ENCODE data around the gene ZNF790. TPM values are rescaled to one million over a fixed set of nuclear protein-coding genes. Genes with fewer than 3 reads are reported as not detected.
A peak's percentile ranks its signal among the peaks of the same experiment; 100 is the strongest.

Gene ZNF790
- total and polyA plus RNA-seq, 2 of the 13 experiments (the other 11 are each of a cell fraction or from before 2014, with no cell fraction given), result 1.3 to 5.3 TPM

DNA sequence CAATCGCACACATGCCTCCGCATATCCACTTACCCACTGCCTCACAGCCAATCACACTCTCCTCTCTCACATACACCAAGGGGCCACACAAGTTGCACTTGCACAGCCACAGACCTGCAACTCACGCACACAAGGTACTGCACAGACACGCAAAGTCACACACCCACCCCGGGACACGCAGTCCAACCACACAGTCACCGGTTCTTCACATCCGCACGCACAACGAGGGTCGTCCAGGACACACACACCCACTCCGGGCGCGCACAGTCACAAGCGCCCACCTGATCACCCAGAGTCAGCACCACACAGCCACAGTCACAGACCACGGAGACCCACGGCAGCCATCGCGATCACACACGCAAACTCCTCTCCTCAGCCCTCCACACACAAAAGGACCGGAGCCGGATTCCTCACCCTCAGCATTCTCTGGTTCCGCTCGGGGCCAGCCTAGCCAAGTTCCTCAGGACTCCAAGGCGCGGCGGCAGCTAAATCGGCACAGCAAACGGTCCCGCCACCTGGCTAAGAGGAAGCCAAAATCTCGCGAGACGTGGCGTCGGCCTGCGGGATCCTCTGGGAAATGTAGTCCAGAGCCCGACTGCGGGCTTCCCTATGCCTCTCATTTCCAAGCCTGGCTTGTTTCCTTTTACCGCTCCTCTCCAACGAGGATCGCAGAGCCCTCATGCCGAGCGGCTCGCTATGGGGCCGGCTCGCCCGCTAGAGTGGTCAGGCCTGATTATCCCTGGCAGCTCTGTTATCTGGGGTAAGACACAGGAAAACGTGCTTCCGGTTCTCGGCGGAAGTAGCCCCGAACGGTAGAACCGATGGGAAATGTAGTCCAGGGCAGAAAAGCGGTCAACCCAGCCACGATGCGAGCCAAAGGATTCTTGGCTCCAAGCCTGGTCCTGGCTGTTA, 65.6 kb downstream of the ZNF790 start, which contains the start of gene ZNF850 (continued):
- no peak for TF ChIP-seq DPF2 (CRISPR knock-in tag; IDR thresholded peaks at IDR 0.05; ENCODE audit: borderline replicate concordance, low read depth)
- TF ChIP-seq ZNF75D (CRISPR knock-in tag; IDR thresholded peaks at IDR 0.05; ENCODE audit: borderline replicate concordance), result no peak
- TF ChIP-seq FOXA1 (IDR thresholded peaks at IDR 0.05), result no peak
- TF ChIP-seq FOXA1 (CRISPR knock-in tag; IDR thresholded peaks at IDR 0.05), result no peak
- TF ChIP-seq EP300 (IDR thresholded peaks at IDR 0.05; ENCODE audit: low read depth in 2 of 2, low read length in 2 of 2), result no peak
- no peak for TF ChIP-seq EP300 (CRISPR knock-in tag; IDR thresholded peaks at IDR 0.05; ENCODE audit: borderline replicate concordance)
- TF ChIP-seq ZNF335 (CRISPR knock-in tag; IDR thresholded peaks at IDR 0.05), result peak; percentile 68; the same call in 1 of the 2 replicates
- no peak for TF ChIP-seq EED (CRISPR knock-in tag; IDR thresholded peaks at IDR 0.05)
- no peak for TF ChIP-seq TAF15 (IDR thresholded peaks at IDR 0.05; ENCODE audit: low read depth, low read length, poor library complexity, severe bottlenecking)
- TF ChIP-seq FOXC1 (CRISPR knock-in tag; IDR thresholded peaks at IDR 0.05; ENCODE audit: borderline replicate concordance), result no peak
- TF ChIP-seq ZNF451 (CRISPR knock-in tag; IDR thresholded peaks at IDR 0.05), result no peak
- TF ChIP-seq, protein P1, sequence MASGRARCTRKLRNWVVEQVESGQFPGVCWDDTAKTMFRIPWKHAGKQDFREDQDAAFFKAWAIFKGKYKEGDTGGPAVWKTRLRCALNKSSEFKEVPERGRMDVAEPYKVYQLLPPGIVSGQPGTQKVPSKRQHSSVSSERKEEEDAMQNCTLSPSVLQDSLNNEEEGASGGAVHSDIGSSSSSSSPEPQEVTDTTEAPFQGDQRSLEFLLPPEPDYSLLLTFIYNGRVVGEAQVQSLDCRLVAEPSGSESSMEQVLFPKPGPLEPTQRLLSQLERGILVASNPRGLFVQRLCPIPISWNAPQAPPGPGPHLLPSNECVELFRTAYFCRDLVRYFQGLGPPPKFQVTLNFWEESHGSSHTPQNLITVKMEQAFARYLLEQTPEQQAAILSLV (CRISPR knock-in tag; IDR thresholded peaks at IDR 0.05; ENCODE audit: borderline replicate concordance), result peak; percentile 38; the same call in 1 of the 2 replicates
- TF ChIP-seq ERF (CRISPR knock-in tag; IDR thresholded peaks at IDR 0.05), result no peak
- TF ChIP-seq ZNF83 (CRISPR knock-in tag; IDR thresholded peaks at IDR 0.05; ENCODE audit: borderline replicate concordance), result no peak
- TF ChIP-seq ZNF354B (CRISPR knock-in tag; IDR thresholded peaks at IDR 0.05), result no peak
- TF ChIP-seq, protein P2, sequence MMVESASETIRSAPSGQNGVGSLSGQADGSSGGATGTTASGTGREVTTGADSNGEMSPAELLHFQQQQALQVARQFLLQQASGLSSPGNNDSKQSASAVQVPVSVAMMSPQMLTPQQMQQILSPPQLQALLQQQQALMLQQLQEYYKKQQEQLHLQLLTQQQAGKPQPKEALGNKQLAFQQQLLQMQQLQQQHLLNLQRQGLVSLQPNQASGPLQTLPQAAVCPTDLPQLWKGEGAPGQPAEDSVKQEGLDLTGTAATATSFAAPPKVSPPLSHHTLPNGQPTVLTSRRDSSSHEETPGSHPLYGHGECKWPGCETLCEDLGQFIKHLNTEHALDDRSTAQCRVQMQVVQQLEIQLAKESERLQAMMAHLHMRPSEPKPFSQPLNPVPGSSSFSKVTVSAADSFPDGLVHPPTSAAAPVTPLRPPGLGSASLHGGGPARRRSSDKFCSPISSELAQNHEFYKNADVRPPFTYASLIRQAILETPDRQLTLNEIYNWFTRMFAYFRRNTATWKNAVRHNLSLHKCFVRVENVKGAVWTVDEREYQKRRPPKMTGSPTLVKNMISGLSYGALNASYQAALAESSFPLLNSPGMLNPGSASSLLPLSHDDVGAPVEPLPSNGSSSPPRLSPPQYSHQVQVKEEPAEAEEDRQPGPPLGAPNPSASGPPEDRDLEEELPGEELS (CRISPR knock-in tag; IDR thresholded peaks at IDR 0.05), result no peak
- no peak for TF ChIP-seq ZNF724P (CRISPR knock-in tag; IDR thresholded peaks at IDR 0.05; ENCODE audit: borderline replicate concordance)
- TF ChIP-seq, protein P3, sequence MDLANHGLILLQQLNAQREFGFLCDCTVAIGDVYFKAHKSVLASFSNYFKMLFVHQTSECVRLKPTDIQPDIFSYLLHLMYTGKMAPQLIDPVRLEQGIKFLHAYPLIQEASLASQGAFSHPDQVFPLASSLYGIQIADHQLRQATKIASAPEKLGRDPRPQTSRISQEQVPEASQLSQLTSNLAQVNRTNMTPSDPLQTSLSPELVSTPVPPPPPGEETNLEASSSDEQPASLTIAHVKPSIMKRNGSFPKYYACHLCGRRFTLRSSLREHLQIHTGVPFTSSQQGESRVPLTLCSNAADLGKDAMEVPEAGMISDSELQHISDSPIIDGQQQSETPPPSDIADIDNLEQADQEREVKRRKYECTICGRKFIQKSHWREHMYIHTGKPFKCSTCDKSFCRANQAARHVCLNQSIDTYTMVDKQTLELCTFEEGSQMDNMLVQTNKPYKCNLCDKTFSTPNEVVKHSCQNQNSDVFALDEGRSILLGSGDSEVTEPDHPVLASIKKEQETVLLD (CRISPR knock-in tag; IDR thresholded peaks at IDR 0.05; ENCODE audit: low read depth), result no peak
- peak; percentile 93 for TF ChIP-seq ZNF143 (CRISPR knock-in tag; IDR thresholded peaks at IDR 0.05)
- TF ChIP-seq, protein P4, sequence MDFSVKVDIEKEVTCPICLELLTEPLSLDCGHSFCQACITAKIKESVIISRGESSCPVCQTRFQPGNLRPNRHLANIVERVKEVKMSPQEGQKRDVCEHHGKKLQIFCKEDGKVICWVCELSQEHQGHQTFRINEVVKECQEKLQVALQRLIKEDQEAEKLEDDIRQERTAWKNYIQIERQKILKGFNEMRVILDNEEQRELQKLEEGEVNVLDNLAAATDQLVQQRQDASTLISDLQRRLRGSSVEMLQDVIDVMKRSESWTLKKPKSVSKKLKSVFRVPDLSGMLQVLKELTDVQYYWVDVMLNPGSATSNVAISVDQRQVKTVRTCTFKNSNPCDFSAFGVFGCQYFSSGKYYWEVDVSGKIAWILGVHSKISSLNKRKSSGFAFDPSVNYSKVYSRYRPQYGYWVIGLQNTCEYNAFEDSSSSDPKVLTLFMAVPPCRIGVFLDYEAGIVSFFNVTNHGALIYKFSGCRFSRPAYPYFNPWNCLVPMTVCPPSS (IDR thresholded peaks at IDR 0.05), result no peak
- TF ChIP-seq NRL (CRISPR knock-in tag; IDR thresholded peaks at IDR 0.05; ENCODE audit: borderline replicate concordance), result no peak; the same call in 1 of the 2 replicates
- TF ChIP-seq NFRKB (IDR thresholded peaks at IDR 0.05), result no peak
- TF ChIP-seq GZF1 (CRISPR knock-in tag; IDR thresholded peaks at IDR 0.05), result no peak
- no peak for TF ChIP-seq ZNF761 (CRISPR knock-in tag; conservative IDR thresholded peaks at IDR 0.05)
